Measurements from ENCODE around the gene FAM219A.

- no peak for TF ChIP-seq EZH2phosphoT487 (IDR thresholded peaks at IDR 0.05; ENCODE audit: borderline replicate concordance, low read depth, low read length)
- TF ChIP-seq, protein P1, sequence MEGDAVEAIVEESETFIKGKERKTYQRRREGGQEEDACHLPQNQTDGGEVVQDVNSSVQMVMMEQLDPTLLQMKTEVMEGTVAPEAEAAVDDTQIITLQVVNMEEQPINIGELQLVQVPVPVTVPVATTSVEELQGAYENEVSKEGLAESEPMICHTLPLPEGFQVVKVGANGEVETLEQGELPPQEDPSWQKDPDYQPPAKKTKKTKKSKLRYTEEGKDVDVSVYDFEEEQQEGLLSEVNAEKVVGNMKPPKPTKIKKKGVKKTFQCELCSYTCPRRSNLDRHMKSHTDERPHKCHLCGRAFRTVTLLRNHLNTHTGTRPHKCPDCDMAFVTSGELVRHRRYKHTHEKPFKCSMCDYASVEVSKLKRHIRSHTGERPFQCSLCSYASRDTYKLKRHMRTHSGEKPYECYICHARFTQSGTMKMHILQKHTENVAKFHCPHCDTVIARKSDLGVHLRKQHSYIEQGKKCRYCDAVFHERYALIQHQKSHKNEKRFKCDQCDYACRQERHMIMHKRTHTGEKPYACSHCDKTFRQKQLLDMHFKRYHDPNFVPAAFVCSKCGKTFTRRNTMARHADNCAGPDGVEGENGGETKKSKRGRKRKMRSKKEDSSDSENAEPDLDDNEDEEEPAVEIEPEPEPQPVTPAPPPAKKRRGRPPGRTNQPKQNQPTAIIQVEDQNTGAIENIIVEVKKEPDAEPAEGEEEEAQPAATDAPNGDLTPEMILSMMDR (conservative IDR thresholded peaks at IDR 0.05; ENCODE audit: low read length), result no peak
Observed at GRCh38 chr9:34506623-34507022, 48.3 kb upstream of the FAM219A start.
